WERI-Rb-1 (cell line): ENCODE data around the gene LRRIQ4.
A peak's percentile ranks its signal among the peaks of the same experiment; 100 is the strongest.

Experiments
- DNase-seq: peaks from one replicate; pipeline ENCODE4 v3.0.0-alpha.2; 2020
- H3K27ac ChIP-seq: fragments of 250-450 bp; sonication (Bioruptor Pico); 2 replicates; pipeline ENCODE4 v1.5.1; 2020; ENCODE audit warnings: mild to moderate bottlenecking, moderate library complexity
- H3K27me3 ChIP-seq: fragments of 250-450 bp; sonication (Bioruptor Pico); 2 replicates; pipeline ENCODE4 v1.5.1; 2021; ENCODE audit warnings: mild to moderate bottlenecking, low read depth, moderate library complexity; ENCODE audit not compliant: insufficient read depth, severe bottlenecking
- H3K36me3 ChIP-seq: fragments of 250-450 bp; sonication (Bioruptor Pico); 2 replicates; pipeline ENCODE4 v1.5.1; 2020; ENCODE audit warnings: mild to moderate bottlenecking, moderate library complexity
- H3K4me3 ChIP-seq: 2 replicates; pipeline ENCODE4 v1.5.1; 2011; ENCODE audit warnings: low read depth, mild to moderate bottlenecking, control low read depth, low read length
- H3K9me3 ChIP-seq: fragments of 250-450 bp; sonication (Bioruptor Pico); 2 replicates; pipeline ENCODE4 v1.5.1; 2021; ENCODE audit warnings: mild to moderate bottlenecking, moderate library complexity; ENCODE audit not compliant: severe bottlenecking
- CTCF ChIP-seq: IDR thresholded peaks from 2 replicates; pipeline ENCODE4 v1.5.1; 2011; ENCODE audit warnings: low read depth, mild to moderate bottlenecking, control low read depth, inconsistent platforms, low read length

The LRRIQ4 gene

GRCh38 chr3:169771497-169772304, 41.0 kb upstream of the LRRIQ4 start:
- no peaks in the 10 kb centered on the region for H3K27me3 ChIP-seq
- H3K4me3 ChIP-seq = peak overlapping the region; percentile 100
- H3K9me3 ChIP-seq = peaks cover 3% of the 10 kb centered on the region
- H3K36me3 ChIP-seq = peaks cover 19% of the 10 kb centered on the region
- H3K27ac ChIP-seq = peak overlapping the region; percentile 99
- no peak for TF ChIP-seq CTCF
- peak; percentile 61 for DNase-seq

- no peaks in the 10 kb centered on the region for H3K27me3 ChIP-seq
- H3K36me3 ChIP-seq = peaks cover 26% of the 10 kb centered on the region
- peak overlapping the region; percentile 99 for H3K27ac ChIP-seq
- H3K4me3 ChIP-seq = peak overlapping the region; percentile 100
- no peak for TF ChIP-seq CTCF
- peak; percentile 77 for DNase-seq
- H3K9me3 ChIP-seq = peaks cover 3% of the 10 kb centered on the region
Measured at GRCh38 chr3:169772305-169772896, 40.3 kb upstream of the LRRIQ4 start.

DNA sequence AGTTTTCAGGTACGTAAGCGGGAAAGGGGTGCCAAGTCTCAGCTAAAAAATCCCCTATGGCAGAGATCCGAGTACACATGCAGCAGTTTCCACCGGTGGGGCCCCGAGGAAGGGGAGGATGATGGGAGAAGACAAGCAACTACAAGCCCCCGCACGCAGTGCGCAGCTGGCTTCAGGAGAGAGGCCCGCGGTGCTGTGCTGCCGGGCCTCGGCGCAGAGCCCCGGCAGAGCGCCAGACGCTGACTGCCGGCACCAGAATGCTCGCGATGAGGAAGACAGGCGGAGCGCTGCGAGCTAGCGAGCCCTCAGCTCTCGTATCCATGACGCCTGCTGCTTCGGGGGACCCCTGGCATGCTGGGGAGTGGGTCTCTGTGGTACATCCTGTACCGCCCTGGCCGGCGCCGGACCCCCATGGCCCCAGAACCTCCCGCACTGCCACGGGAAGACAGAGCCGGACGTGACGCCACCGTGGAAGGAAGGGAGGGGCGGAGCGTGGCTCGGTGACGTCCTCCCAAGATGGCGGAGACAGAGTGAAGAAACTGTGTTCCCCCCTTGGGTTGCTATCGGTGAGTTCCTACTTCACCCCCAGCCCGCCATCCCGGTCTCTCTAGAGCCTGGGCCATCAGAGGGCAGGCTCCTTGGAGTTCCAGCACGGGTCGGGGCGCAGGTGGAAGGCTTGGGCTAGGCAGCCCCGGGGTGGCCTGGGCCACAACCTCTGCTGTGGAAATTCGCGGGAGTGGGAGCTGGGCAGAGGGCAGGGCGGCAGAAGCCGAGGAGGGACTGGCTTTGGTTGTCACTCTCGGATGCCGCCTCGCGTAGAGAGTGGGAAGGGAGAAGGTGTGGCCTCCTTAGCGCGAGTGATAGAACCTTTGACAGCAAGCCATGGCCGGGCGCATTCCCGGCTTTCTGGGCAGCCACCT, 39.5 kb upstream of the LRRIQ4 start, which contains the start of gene MYNN:
MYNN (plus strand) TSS at position 500 of the 920 bp plus-strand sequence. CDS start 900 bp downstream, outside the sequence.
- TF ChIP-seq CTCF = peak; percentile 48
- DNase-seq = peak; percentile 92
- H3K4me3 ChIP-seq = peak within 1 kb of the TSS; percentile 100
- H3K27me3 ChIP-seq = no peaks in the 10 kb centered on the region
- H3K27ac ChIP-seq = peak within 1 kb of the TSS; percentile 99
- peaks cover 3% of the 10 kb centered on the region for H3K9me3 ChIP-seq
- peaks cover 31% of the 10 kb centered on the region for H3K36me3 ChIP-seq

DNA sequence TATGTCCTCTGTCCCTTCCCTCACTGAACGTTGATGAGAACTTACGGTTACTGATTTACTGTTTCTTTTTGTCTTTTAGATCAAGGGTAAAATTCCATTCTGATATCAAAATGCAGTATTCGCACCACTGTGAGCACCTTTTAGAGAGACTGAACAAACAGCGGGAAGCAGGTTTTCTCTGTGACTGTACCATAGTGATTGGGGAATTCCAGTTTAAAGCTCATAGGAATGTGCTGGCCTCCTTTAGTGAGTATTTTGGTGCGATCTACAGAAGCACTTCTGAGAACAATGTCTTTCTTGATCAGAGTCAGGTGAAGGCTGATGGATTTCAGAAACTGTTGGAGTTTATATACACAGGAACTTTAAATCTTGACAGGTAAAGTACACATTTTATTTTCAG, 38.5 kb upstream of the LRRIQ4 start:
- peak overlapping the region; percentile 100 for H3K4me3 ChIP-seq
- peaks cover 3% of the 10 kb centered on the region for H3K9me3 ChIP-seq
- no peak for TF ChIP-seq CTCF
- H3K27ac ChIP-seq = peak overlapping the region; percentile 99; the same call in 1 of the 2 replicates
- no peaks in the 10 kb centered on the region for H3K27me3 ChIP-seq
- H3K36me3 ChIP-seq = peaks cover 39% of the 10 kb centered on the region
- no peak for DNase-seq

- no peaks in the 10 kb centered on the region for H3K27me3 ChIP-seq
- no peak overlapping the region for H3K27ac ChIP-seq
- H3K36me3 ChIP-seq = peaks cover 70% of the 10 kb centered on the region
- H3K4me3 ChIP-seq = no peak overlapping the region
- no peaks in the 10 kb centered on the region for H3K9me3 ChIP-seq
- DNase-seq = no peak
- TF ChIP-seq CTCF = no peak
Measured at GRCh38 chr3:169777822-169778221, 34.8 kb upstream of the LRRIQ4 start.
